Measurements from ENCODE around the gene CFAP46.

The CFAP46 gene

DNA sequence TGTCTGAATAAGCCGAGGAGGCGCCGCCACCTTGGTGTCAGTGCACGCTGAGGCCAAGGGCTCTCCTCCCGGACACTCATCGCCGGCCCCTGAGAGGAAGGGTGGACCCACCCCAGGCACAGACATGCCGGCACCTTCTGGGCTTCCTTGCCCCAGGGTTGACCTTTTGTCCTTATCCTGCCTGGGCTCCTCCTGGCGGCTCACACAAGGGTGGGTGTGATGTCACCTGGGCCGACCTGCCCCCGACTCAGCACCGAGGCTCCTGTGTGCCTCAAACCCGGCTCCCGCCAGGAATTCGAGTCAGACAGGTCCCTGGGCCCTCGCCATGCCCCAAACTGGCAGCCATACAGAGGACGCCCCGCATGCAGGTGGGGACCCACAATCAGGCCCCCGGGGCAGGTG, 17.7 kb upstream of the CFAP46 start:
- Histone ChIP-seq H3K27ac (ENCODE audit: low read depth, low read length) (no peak overlapping the region), H3K9ac (ENCODE audit: low read length) (no peak overlapping the region), H3K79me2 (ENCODE audit: insufficient read depth, low read length) (no peaks in the 10 kb centered on the region), H3K27me3 (ENCODE audit: low read length) (no peaks in the 10 kb centered on the region), H4K20me1 (ENCODE audit: low read depth, low read length) (no peaks in the 10 kb centered on the region), H3K9me3 (ENCODE audit: insufficient read depth, low read length) (no peaks in the 10 kb centered on the region), H3F3A (ENCODE audit: insufficient read depth) (no peaks in the 10 kb centered on the region), H3K36me3 (ENCODE audit: low read length) (no peaks in the 10 kb centered on the region), H3K9me2 (replicated peaks; ENCODE audit: insufficient read depth, low read length) (no peaks in the 10 kb centered on the region), H2AFZ (ENCODE audit: low read depth, low read length, severe bottlenecking) (no peak overlapping the region), H3K4me3 (ENCODE audit: insufficient read depth, low read length, poor library complexity, severe bottlenecking) (no peak overlapping the region), H3K4me2 (ENCODE audit: low read depth, low read length, poor library complexity, severe bottlenecking) (no peak overlapping the region)
- TF ChIP-seq, protein P1, sequence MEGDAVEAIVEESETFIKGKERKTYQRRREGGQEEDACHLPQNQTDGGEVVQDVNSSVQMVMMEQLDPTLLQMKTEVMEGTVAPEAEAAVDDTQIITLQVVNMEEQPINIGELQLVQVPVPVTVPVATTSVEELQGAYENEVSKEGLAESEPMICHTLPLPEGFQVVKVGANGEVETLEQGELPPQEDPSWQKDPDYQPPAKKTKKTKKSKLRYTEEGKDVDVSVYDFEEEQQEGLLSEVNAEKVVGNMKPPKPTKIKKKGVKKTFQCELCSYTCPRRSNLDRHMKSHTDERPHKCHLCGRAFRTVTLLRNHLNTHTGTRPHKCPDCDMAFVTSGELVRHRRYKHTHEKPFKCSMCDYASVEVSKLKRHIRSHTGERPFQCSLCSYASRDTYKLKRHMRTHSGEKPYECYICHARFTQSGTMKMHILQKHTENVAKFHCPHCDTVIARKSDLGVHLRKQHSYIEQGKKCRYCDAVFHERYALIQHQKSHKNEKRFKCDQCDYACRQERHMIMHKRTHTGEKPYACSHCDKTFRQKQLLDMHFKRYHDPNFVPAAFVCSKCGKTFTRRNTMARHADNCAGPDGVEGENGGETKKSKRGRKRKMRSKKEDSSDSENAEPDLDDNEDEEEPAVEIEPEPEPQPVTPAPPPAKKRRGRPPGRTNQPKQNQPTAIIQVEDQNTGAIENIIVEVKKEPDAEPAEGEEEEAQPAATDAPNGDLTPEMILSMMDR (IDR thresholded peaks at IDR 0.05; ENCODE audit: insufficient read depth, low read length, poor library complexity, severe bottlenecking), result no peak
- TF ChIP-seq EZH2phosphoT487 (conservative IDR thresholded peaks at IDR 0.05; ENCODE audit: low read length), result no peak

DNA sequence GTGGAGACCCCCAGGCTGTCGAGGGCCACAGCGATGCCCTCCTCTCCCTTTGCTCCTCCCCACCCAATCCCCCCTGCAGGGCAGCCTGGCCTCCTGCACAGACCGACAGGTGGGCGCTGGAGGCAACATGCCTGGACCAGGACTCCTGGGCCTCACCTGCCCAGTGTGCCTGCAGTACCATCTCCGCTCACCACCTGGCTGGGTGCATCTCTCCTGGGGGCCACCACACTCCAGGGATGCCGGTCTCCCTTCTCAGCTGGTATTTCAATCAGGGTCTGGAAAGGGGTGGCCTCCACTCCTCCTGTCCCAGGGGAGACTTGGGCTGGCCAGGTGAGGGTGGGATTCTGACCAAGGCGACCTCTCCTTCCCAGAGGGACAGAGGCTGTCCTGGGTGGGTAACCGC, 17.2 kb upstream of the CFAP46 start:
- Histone ChIP-seq H4K20me1 (ENCODE audit: low read depth, low read length) (no peaks in the 10 kb centered on the region), H3K4me3 (ENCODE audit: insufficient read depth, low read length, poor library complexity, severe bottlenecking) (no peak overlapping the region), H3K79me2 (ENCODE audit: insufficient read depth, low read length) (no peaks in the 10 kb centered on the region), H3K27me3 (ENCODE audit: low read length) (no peaks in the 10 kb centered on the region), H2AFZ (ENCODE audit: low read depth, low read length, severe bottlenecking) (no peak overlapping the region), H3K9ac (ENCODE audit: low read length) (no peak overlapping the region), H3K4me2 (ENCODE audit: low read depth, low read length, poor library complexity, severe bottlenecking) (no peak overlapping the region), H3K9me2 (replicated peaks; ENCODE audit: insufficient read depth, low read length) (no peaks in the 10 kb centered on the region), H3K9me3 (ENCODE audit: insufficient read depth, low read length) (no peaks in the 10 kb centered on the region), H3K36me3 (ENCODE audit: low read length) (no peaks in the 10 kb centered on the region), H3K27ac (ENCODE audit: low read depth, low read length) (no peak overlapping the region), H3F3A (ENCODE audit: insufficient read depth) (no peaks in the 10 kb centered on the region)
- TF ChIP-seq, protein P1 (IDR thresholded peaks at IDR 0.05; ENCODE audit: insufficient read depth, low read length, poor library complexity, severe bottlenecking), result no peak
- no peak for TF ChIP-seq EZH2phosphoT487 (conservative IDR thresholded peaks at IDR 0.05; ENCODE audit: low read length)

DNA sequence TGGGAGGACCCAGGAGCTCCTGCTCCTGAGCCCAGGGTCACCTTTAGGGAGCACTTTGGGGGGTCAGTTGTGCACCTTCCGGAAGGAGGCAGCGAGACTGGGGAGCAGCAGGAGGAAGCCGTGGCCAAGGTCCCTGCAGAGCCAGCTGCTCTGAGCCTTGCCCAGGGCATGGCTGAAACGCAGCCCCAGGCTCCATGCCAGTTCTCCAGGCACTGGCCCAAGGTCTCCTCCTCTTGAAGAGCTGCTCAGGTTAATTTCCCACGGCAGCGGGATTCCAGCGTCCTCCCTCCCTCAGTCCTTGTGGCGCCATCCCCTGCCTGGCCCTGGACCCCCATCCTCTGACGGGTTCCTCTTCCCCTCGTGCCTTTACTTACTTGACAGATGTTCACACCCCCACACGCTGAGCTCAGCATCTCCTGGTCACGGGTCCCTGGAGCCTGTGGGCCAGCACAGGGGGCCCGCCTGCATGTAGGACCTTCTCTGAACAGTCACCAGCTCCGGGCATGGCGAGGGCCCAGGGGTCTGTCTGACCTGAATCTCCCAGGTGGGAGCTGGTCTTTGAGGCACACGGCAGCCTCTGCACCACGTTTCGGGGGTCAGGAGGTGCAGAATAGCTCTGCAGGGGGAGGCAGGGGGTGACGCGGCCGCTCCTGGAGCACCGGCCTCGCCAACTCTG, 16.7 kb upstream of the CFAP46 start:
- Histone ChIP-seq H3K79me2 (ENCODE audit: insufficient read depth, low read length) (no peaks in the 10 kb centered on the region), H3K27ac (ENCODE audit: low read depth, low read length) (no peak overlapping the region), H2AFZ (ENCODE audit: low read depth, low read length, severe bottlenecking) (no peak overlapping the region), H4K20me1 (ENCODE audit: low read depth, low read length) (no peaks in the 10 kb centered on the region), H3F3A (ENCODE audit: insufficient read depth) (no peaks in the 10 kb centered on the region), H3K27me3 (ENCODE audit: low read length) (no peaks in the 10 kb centered on the region), H3K4me2 (ENCODE audit: low read depth, low read length, poor library complexity, severe bottlenecking) (no peak overlapping the region), H3K9ac (ENCODE audit: low read length) (no peak overlapping the region), H3K4me3 (ENCODE audit: insufficient read depth, low read length, poor library complexity, severe bottlenecking) (no peak overlapping the region), H3K9me2 (replicated peaks; ENCODE audit: insufficient read depth, low read length) (no peaks in the 10 kb centered on the region), H3K9me3 (ENCODE audit: insufficient read depth, low read length) (no peaks in the 10 kb centered on the region), H3K36me3 (ENCODE audit: low read length) (no peaks in the 10 kb centered on the region)
- TF ChIP-seq, protein P1 (IDR thresholded peaks at IDR 0.05; ENCODE audit: insufficient read depth, low read length, poor library complexity, severe bottlenecking), result no peak
- TF ChIP-seq EZH2phosphoT487 (conservative IDR thresholded peaks at IDR 0.05; ENCODE audit: low read length), result no peak

Data from SU-DHL-6 (cell line).